HepG2 (cell line): ENCODE results near the gene MTMR3.

Source experiments
- THAP9 ChIP-seq: sonication (generic); formaldehyde crosslinking; IDR thresholded peaks from 2 replicates; pipeline ENCODE4; 2020; ENCODE audit warnings: missing genetic modification reagents, mild to moderate bottlenecking, borderline replicate concordance
- ZBTB43 ChIP-seq: sonication (generic); formaldehyde crosslinking; conservative IDR thresholded peaks from 2 replicates; pipeline ENCODE4 v1.4.0; 2020; ENCODE audit warnings: missing genetic modification reagents
- TF ChIP-seq, protein P1 (sequence below): sonication (generic); formaldehyde crosslinking; IDR thresholded peaks from 2 replicates; pipeline ENCODE4 v1.4.0; 2020; ENCODE audit warnings: missing genetic modification reagents
- TF ChIP-seq, protein P2 (sequence below): sonication (generic); formaldehyde crosslinking; IDR thresholded peaks from 2 replicates; pipeline ENCODE4 v1.5.1; 2020; ENCODE audit warnings: missing genetic modification reagents, mild to moderate bottlenecking, borderline replicate concordance

GRCh38 chr22:30073743-30074142 lies 190.8 kb downstream of the MTMR3 start:
- no peak for TF ChIP-seq ZBTB43 (CRISPR knock-in tag)
- TF ChIP-seq, protein P1, sequence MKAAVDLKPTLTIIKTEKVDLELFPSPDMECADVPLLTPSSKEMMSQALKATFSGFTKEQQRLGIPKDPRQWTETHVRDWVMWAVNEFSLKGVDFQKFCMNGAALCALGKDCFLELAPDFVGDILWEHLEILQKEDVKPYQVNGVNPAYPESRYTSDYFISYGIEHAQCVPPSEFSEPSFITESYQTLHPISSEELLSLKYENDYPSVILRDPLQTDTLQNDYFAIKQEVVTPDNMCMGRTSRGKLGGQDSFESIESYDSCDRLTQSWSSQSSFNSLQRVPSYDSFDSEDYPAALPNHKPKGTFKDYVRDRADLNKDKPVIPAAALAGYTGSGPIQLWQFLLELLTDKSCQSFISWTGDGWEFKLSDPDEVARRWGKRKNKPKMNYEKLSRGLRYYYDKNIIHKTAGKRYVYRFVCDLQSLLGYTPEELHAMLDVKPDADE (CRISPR knock-in tag): no peak
- no peak for TF ChIP-seq THAP9 (CRISPR knock-in tag)
- TF ChIP-seq, protein P2, sequence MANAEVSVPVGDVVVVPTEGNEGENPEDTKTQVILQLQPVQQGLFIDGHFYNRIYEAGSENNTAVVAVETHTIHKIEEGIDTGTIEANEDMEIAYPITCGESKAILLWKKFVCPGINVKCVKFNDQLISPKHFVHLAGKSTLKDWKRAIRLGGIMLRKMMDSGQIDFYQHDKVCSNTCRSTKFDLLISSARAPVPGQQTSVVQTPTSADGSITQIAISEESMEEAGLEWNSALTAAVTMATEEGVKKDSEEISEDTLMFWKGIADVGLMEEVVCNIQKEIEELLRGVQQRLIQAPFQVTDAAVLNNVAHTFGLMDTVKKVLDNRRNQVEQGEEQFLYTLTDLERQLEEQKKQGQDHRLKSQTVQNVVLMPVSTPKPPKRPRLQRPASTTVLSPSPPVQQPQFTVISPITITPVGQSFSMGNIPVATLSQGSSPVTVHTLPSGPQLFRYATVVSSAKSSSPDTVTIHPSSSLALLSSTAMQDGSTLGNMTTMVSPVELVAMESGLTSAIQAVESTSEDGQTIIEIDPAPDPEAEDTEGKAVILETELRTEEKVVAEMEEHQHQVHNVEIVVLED (CRISPR knock-in tag): no peak
